ENCODE data around the gene OR52M1.

Gene OR52M1

GRCh38 chr11:4541071-4541470 lies 3.9 kb upstream of the OR52M1 start:
- no peaks in the 10 kb centered on the region for H3K9me3 Mint-ChIP-seq
- no peak overlapping the region for H3K4me3 Mint-ChIP-seq
- H3K27me3 Mint-ChIP-seq = peaks cover 33 to 67% of the 10 kb centered on the region in 2 donors
- DNase-seq = no peak
- ATAC-seq (replicated peaks) = no peak
- H3K36me3 Mint-ChIP-seq (ENCODE audit: insufficient read depth) = no peaks in the 10 kb centered on the region
- no peaks in the 10 kb centered on the region for H3K4me1 Mint-ChIP-seq (ENCODE audit: low read depth in 2 of 2)
- no peak overlapping the region for H3K27ac Mint-ChIP-seq

GRCh38 chr11:4543561-4543960 lies 1.4 kb upstream of the OR52M1 start:
- H3K4me3 Mint-ChIP-seq = no peak overlapping the region
- H3K9me3 Mint-ChIP-seq = no peaks in the 10 kb centered on the region
- H3K27ac Mint-ChIP-seq = no peak overlapping the region
- H3K27me3 Mint-ChIP-seq = peaks cover 34 to 53% of the 10 kb centered on the region in 2 donors
- H3K36me3 Mint-ChIP-seq (ENCODE audit: insufficient read depth) = no peaks in the 10 kb centered on the region
- DNase-seq = no peak
- H3K4me1 Mint-ChIP-seq (ENCODE audit: low read depth in 2 of 2) = no peaks in the 10 kb centered on the region
- no peak for ATAC-seq (replicated peaks)

- Mint-ChIP-seq H3K36me3 (ENCODE audit: insufficient read depth) (no peaks in the 10 kb centered on the region), H3K4me3 (no peak overlapping the region), H3K27ac (no peak overlapping the region), H3K27me3 (peaks cover 29 to 53% of the 10 kb centered on the region in 2 donors), H3K9me3 (no peaks in the 10 kb centered on the region), H3K4me1 (ENCODE audit: low read depth in 2 of 2) (no peaks in the 10 kb centered on the region)
- ATAC-seq (replicated peaks) (no peak), DNase-seq (no peak)
Observed at GRCh38 chr11:4546878-4547277, 1.9 kb downstream of the OR52M1 start.

GRCh38 chr11:4547416-4547815 lies 2.4 kb downstream of the OR52M1 start:
- DNase-seq (no peak), ATAC-seq (replicated peaks) (no peak)
- H3K9me3 Mint-ChIP-seq = no peaks in the 10 kb centered on the region
- peaks cover 25 to 52% of the 10 kb centered on the region in 2 donors for H3K27me3 Mint-ChIP-seq
- H3K4me1 Mint-ChIP-seq (ENCODE audit: low read depth in 2 of 2) = no peaks in the 10 kb centered on the region
- H3K27ac Mint-ChIP-seq = no peak overlapping the region
- H3K36me3 Mint-ChIP-seq (ENCODE audit: insufficient read depth) = no peaks in the 10 kb centered on the region
- H3K4me3 Mint-ChIP-seq = no peak overlapping the region

GRCh38 chr11:4551346-4551979 lies 6.5 kb downstream of the OR52M1 start:
- Mint-ChIP-seq H3K36me3 (ENCODE audit: insufficient read depth) (no peaks in the 10 kb centered on the region), H3K27ac (no peak overlapping the region), H3K9me3 (no peaks in the 10 kb centered on the region), H3K4me3 (no peak overlapping the region), H3K4me1 (ENCODE audit: low read depth in 2 of 2) (no peaks in the 10 kb centered on the region), H3K27me3 (peaks cover 39 to 66% of the 10 kb centered on the region in 2 donors)
- ATAC-seq (replicated peaks) (no peak), DNase-seq (no peak)

- H3K27me3 Mint-ChIP-seq = peaks cover 35 to 60% of the 10 kb centered on the region in 2 donors
- no peaks in the 10 kb centered on the region for H3K4me1 Mint-ChIP-seq (ENCODE audit: low read depth in 2 of 2)
- H3K4me3 Mint-ChIP-seq = no peak overlapping the region
- no peaks in the 10 kb centered on the region for H3K36me3 Mint-ChIP-seq (ENCODE audit: insufficient read depth)
- ATAC-seq (replicated peaks) (no peak), DNase-seq (no peak)
- no peak overlapping the region for H3K27ac Mint-ChIP-seq
- peaks cover 0 to 4% of the 10 kb centered on the region in 2 donors for H3K9me3 Mint-ChIP-seq
Observed at GRCh38 chr11:4559527-4560440, 14.8 kb downstream of the OR52M1 start.

- no peak for DNase-seq
- peaks cover 31 to 54% of the 10 kb centered on the region in 2 donors for H3K27me3 Mint-ChIP-seq
- no peaks in the 10 kb centered on the region for H3K4me1 Mint-ChIP-seq (ENCODE audit: low read depth in 2 of 2)
- ATAC-seq (replicated peaks) = no peak
- no peaks in the 10 kb centered on the region for H3K36me3 Mint-ChIP-seq (ENCODE audit: insufficient read depth)
- peaks cover 0 to 4% of the 10 kb centered on the region in 2 donors for H3K9me3 Mint-ChIP-seq
- H3K4me3 Mint-ChIP-seq = no peak overlapping the region
- H3K27ac Mint-ChIP-seq = no peak overlapping the region
Observed at GRCh38 chr11:4560467-4560866, 15.5 kb downstream of the OR52M1 start.

- Mint-ChIP-seq H3K27ac (no peak overlapping the region), H3K4me3 (no peak overlapping the region), H3K36me3 (ENCODE audit: insufficient read depth) (no peaks in the 10 kb centered on the region), H3K9me3 (peaks cover 0 to 4% of the 10 kb centered on the region in 2 donors), H3K4me1 (ENCODE audit: low read depth in 2 of 2) (no peaks in the 10 kb centered on the region), H3K27me3 (peaks cover 27 to 32% of the 10 kb centered on the region in 2 donors)
- DNase-seq (no peak), ATAC-seq (replicated peaks) (no peak)
Observed at GRCh38 chr11:4565371-4565770, 20.4 kb downstream of the OR52M1 start.

GRCh38 chr11:4569075-4569474 lies 24.1 kb downstream of the OR52M1 start:
- Mint-ChIP-seq H3K9me3 (peaks cover 0 to under 1% of the 10 kb centered on the region in 2 donors), H3K27me3 (peaks cover 11 to 23% of the 10 kb centered on the region in 2 donors), H3K27ac (no peak overlapping the region), H3K4me1 (ENCODE audit: low read depth in 2 of 2) (no peaks in the 10 kb centered on the region), H3K4me3 (no peak overlapping the region), H3K36me3 (ENCODE audit: insufficient read depth) (no peaks in the 10 kb centered on the region)
- ATAC-seq (replicated peaks) (no peak), DNase-seq (no peak)

- Mint-ChIP-seq H3K36me3 (ENCODE audit: insufficient read depth) (no peaks in the 10 kb centered on the region), H3K4me3 (no peak overlapping the region), H3K27me3 (peaks cover 56 to 75% of the 10 kb centered on the region in 2 donors), H3K27ac (no peak overlapping the region), H3K9me3 (no peaks in the 10 kb centered on the region), H3K4me1 (ENCODE audit: low read depth in 2 of 2) (no peaks in the 10 kb centered on the region)
- no peak for ATAC-seq (replicated peaks)
- no peak for DNase-seq
Observed at GRCh38 chr11:4576880-4577279, 31.9 kb downstream of the OR52M1 start.

- no peak overlapping the region for H3K4me3 Mint-ChIP-seq
- DNase-seq (no peak), ATAC-seq (replicated peaks) (no peak)
- H3K27ac Mint-ChIP-seq = no peak overlapping the region
- no peaks in the 10 kb centered on the region for H3K9me3 Mint-ChIP-seq
- no peaks in the 10 kb centered on the region for H3K4me1 Mint-ChIP-seq (ENCODE audit: low read depth in 2 of 2)
- peaks cover 59 to 84% of the 10 kb centered on the region in 2 donors for H3K27me3 Mint-ChIP-seq
- H3K36me3 Mint-ChIP-seq (ENCODE audit: insufficient read depth) = no peaks in the 10 kb centered on the region
Observed at GRCh38 chr11:4577761-4578160, 32.8 kb downstream of the OR52M1 start.

GRCh38 chr11:4578624-4579023 lies 33.6 kb downstream of the OR52M1 start:
- H3K4me1 Mint-ChIP-seq (ENCODE audit: low read depth in 2 of 2) = no peaks in the 10 kb centered on the region
- DNase-seq (no peak), ATAC-seq (replicated peaks) (no peak)
- no peaks in the 10 kb centered on the region for H3K36me3 Mint-ChIP-seq (ENCODE audit: insufficient read depth)
- H3K27ac Mint-ChIP-seq = no peak overlapping the region
- H3K4me3 Mint-ChIP-seq = no peak overlapping the region
- peaks cover 63 to 91% of the 10 kb centered on the region in 2 donors for H3K27me3 Mint-ChIP-seq
- no peaks in the 10 kb centered on the region for H3K9me3 Mint-ChIP-seq

GRCh38 chr11:4580124-4580523 lies 35.1 kb downstream of the OR52M1 start:
- no peaks in the 10 kb centered on the region for H3K4me1 Mint-ChIP-seq (ENCODE audit: low read depth in 2 of 2)
- H3K36me3 Mint-ChIP-seq (ENCODE audit: insufficient read depth) = no peaks in the 10 kb centered on the region
- H3K4me3 Mint-ChIP-seq = no peak overlapping the region
- ATAC-seq (replicated peaks) (no peak), DNase-seq (no peak)
- no peaks in the 10 kb centered on the region for H3K9me3 Mint-ChIP-seq
- no peak overlapping the region for H3K27ac Mint-ChIP-seq
- H3K27me3 Mint-ChIP-seq = peaks cover 72 to 88% of the 10 kb centered on the region in 2 donors

GRCh38 chr11:4581443-4581842 lies 36.5 kb downstream of the OR52M1 start, which contains the start of gene OR52I2:
OR52I2 (plus strand) TSS chr11:4581743.
- H3K27me3 Mint-ChIP-seq = peaks cover 65 to 76% of the 10 kb centered on the region in 2 donors

More at GRCh38 chr11:4581443-4581842, 36.5 kb downstream of the OR52M1 start, which contains the start of gene OR52I2:
- H3K4me3 Mint-ChIP-seq = no peak within 1 kb of the TSS
- no peak for DNase-seq
- no peaks in the 10 kb centered on the region for H3K36me3 Mint-ChIP-seq (ENCODE audit: insufficient read depth)
- ATAC-seq (replicated peaks) = no peak
- H3K27ac Mint-ChIP-seq = no peak within 1 kb of the TSS
- no peaks in the 10 kb centered on the region for H3K4me1 Mint-ChIP-seq (ENCODE audit: low read depth in 2 of 2)
- H3K9me3 Mint-ChIP-seq = no peaks in the 10 kb centered on the region

All from effector memory CD8-positive, alpha-beta T cell (primary cell).